Measurements from ENCODE around the gene ROBO4. TPM values are rescaled to one million over a fixed set of nuclear protein-coding genes. Genes with fewer than 3 reads are reported as not detected.
A peak's percentile ranks its signal among the peaks of the same experiment; 100 is the strongest.

The ROBO4 gene
- total RNA-seq, 4 donors from 2014 or later, result 3.7 to 20.6 (median 5.4) TPM

- Histone ChIP-seq H3K36me3 (no peaks in the 10 kb centered on the region), H3K4me3 (peak overlapping the region in 3 of 4 donors; percentile 33 to 43 (median 39)), H3K27ac (no peak overlapping the region), H3K9me3 (no peaks in the 10 kb centered on the region), H3K4me1 (peaks cover 0 to 20% (median 8%) of the 10 kb centered on the region in 4 donors), H3K27me3 (peaks cover 0 to 35% of the 10 kb centered on the region in 2 donors)
- TF ChIP-seq CTCF (IDR thresholded peaks at IDR 0.05) (no peak), POLR2A (IDR thresholded peaks at IDR 0.05) (no peak)
- DNase-seq, result no peak
Measured at GRCh38 chr11:124839128-124839971, 58.3 kb downstream of the ROBO4 start.

GRCh38 chr11:124838805-124839127, 58.9 kb downstream of the ROBO4 start:
- Histone ChIP-seq H3K36me3 (no peaks in the 10 kb centered on the region), H3K4me1 (peaks cover 0 to 20% (median 8%) of the 10 kb centered on the region in 4 donors), H3K27ac (no peak overlapping the region), H3K4me3 (no peak overlapping the region), H3K27me3 (peaks cover 0 to 31% of the 10 kb centered on the region in 2 donors), H3K9me3 (no peaks in the 10 kb centered on the region)
- TF ChIP-seq CTCF (IDR thresholded peaks at IDR 0.05), result no peak
- TF ChIP-seq POLR2A (IDR thresholded peaks at IDR 0.05), result no peak
- DNase-seq, result no peak

GRCh38 chr11:124837491-124837856, 60.2 kb downstream of the ROBO4 start:
- Histone ChIP-seq H3K4me3 (no peak overlapping the region), H3K4me1 (peaks cover 0 to 11% (median 8%) of the 10 kb centered on the region in 4 donors), H3K36me3 (no peaks in the 10 kb centered on the region), H3K27me3 (peaks cover 0 to 22% of the 10 kb centered on the region in 2 donors), H3K27ac (no peak overlapping the region), H3K9me3 (no peaks in the 10 kb centered on the region)
- TF ChIP-seq CTCF (IDR thresholded peaks at IDR 0.05) (peak in 3 of 6 experiments; percentile 3 to 34 (median 32)), POLR2A (IDR thresholded peaks at IDR 0.05) (no peak)
- no peak for DNase-seq

GRCh38 chr11:124835918-124836317, 61.7 kb downstream of the ROBO4 start:
- Histone ChIP-seq H3K4me3 (no peak overlapping the region), H3K27ac (no peak overlapping the region), H3K4me1 (peaks cover 0 to 11% (median 8%) of the 10 kb centered on the region in 4 donors), H3K9me3 (no peaks in the 10 kb centered on the region), H3K36me3 (no peaks in the 10 kb centered on the region), H3K27me3 (peaks cover 0 to 22% of the 10 kb centered on the region in 2 donors)
- no peak for DNase-seq
- TF ChIP-seq POLR2A (IDR thresholded peaks at IDR 0.05), result no peak
- TF ChIP-seq CTCF (IDR thresholded peaks at IDR 0.05), result no peak

- Histone ChIP-seq H3K36me3 (no peaks in the 10 kb centered on the region), H3K9me3 (no peaks in the 10 kb centered on the region), H3K27ac (no peak overlapping the region), H3K4me3 (no peak overlapping the region), H3K27me3 (peaks cover 0 to 16% of the 10 kb centered on the region in 2 donors), H3K4me1 (peaks cover 0 to 9% (median 6%) of the 10 kb centered on the region in 4 donors)
- TF ChIP-seq POLR2A (IDR thresholded peaks at IDR 0.05) (no peak), CTCF (IDR thresholded peaks at IDR 0.05) (no peak)
- DNase-seq, result no peak
Measured at GRCh38 chr11:124834526-124835180, 63.0 kb downstream of the ROBO4 start.

Other genes with a start within 250 kb of the ROBO4 start
- 10 to 100 TPM in 3 of 4 donors, 1 to 10 TPM in 1; 9.9 to 88.8 (median 50.8) TPM for gene SIAE, start 224.1 kb downstream of the ROBO4 start, total RNA-seq
- 1 to 10 TPM in 2 of 4 donors, under 1 TPM in 1, not detected in 1; 0.88 to 3.6 (median 1.1) TPM for gene SPA17, start 224.0 kb downstream of the ROBO4 start, total RNA-seq
- 10 to 100 TPM in 1 of 4 donors, under 1 TPM in 1, not detected in 2; 0.67 to 10.7 TPM for gene NRGN, start 157.9 kb downstream of the ROBO4 start, total RNA-seq
- not detected for gene VSIG2, start 145.6 kb downstream of the ROBO4 start, total RNA-seq
- gene ESAM, start 135.6 kb downstream of the ROBO4 start, total RNA-seq, result 10 to 100 TPM in 1 of 4 donors, 1 to 10 TPM in 3; 1.2 to 11.1 (median 6.6) TPM
- gene MSANTD2, start 97.5 kb downstream of the ROBO4 start, total RNA-seq, result 10 to 100 TPM; 16.5 to 33.8 (median 17.3) TPM
- gene ROBO3, start 32.4 kb downstream of the ROBO4 start, total RNA-seq, result 10 to 100 TPM in 2 of 4 donors, 1 to 10 TPM in 2; 3.6 to 49.5 (median 16.1) TPM
- gene HEPN1, start 21.4 kb upstream of the ROBO4 start, total RNA-seq, result not detected
- 1 to 10 TPM in 1 of 4 donors, under 1 TPM in 1, not detected in 2; 0.67 to 1.7 TPM for gene HEPACAM, start 38.2 kb upstream of the ROBO4 start, total RNA-seq
- gene CCDC15, start 56.3 kb upstream of the ROBO4 start, total RNA-seq, result 1 to 10 TPM in 2 of 4 donors, under 1 TPM in 2; 0.35 to 7.4 (median 1.8) TPM
- gene SLC37A2, start 165.4 kb upstream of the ROBO4 start, total RNA-seq, result 1 to 10 TPM in 3 of 4 donors, under 1 TPM in 1; 0.88 to 6.6 (median 2.6) TPM
- gene TMEM218, start 213.8 kb upstream of the ROBO4 start, total RNA-seq, result 10 to 100 TPM; 11.4 to 19.2 (median 15.4) TPM

All from Peyer's patch (tissue), 4 donors.